PFSK-1 (cell line): Measurements from ENCODE around the gene COL5A2.

Experiments
- FOXP2 ChIP-seq: optimal IDR thresholded peaks from 2 replicates; pipeline ENCODE3; 2011; ENCODE audit warnings: borderline replicate concordance, control low read depth, inconsistent platforms; ENCODE audit not compliant: insufficient read depth; ENCODE audit errors: extremely low read length, extremely low read depth
- POLR2AphosphoS5 ChIP-seq: IDR thresholded peaks from 2 replicates; pipeline ENCODE4 v1.6.1; 2012; ENCODE audit warnings: low read depth, mild to moderate bottlenecking, control low read depth, low read length, moderate library complexity
- REST ChIP-seq, 2 experiments: IDR thresholded peaks; 2 replicates each; pipeline versions ENCODE4 v1.6.1 to v1.8.0; 2011 to 2012; ENCODE audit warnings: low read depth in 2 of 2, low read length in 2 of 2, control low read depth in 1 of 2, inconsistent platforms in 1 of 2, mild to moderate bottlenecking in 1 of 2, moderate library complexity in 1 of 2; ENCODE audit not compliant: insufficient read depth in 1 of 2
- SIN3A ChIP-seq: IDR thresholded peaks from 2 replicates; pipeline ENCODE4 v1.6.1; 2012; ENCODE audit warnings: mild to moderate bottlenecking, low read length, moderate library complexity, borderline replicate concordance; ENCODE audit not compliant: insufficient read depth
- TAF1 ChIP-seq: IDR thresholded peaks from 2 replicates; pipeline ENCODE4 v1.6.1; 2012; ENCODE audit warnings: low read length, control low read depth, borderline replicate concordance; ENCODE audit not compliant: insufficient read depth

The COL5A2 gene

GRCh38 chr2:189183170-189183569 lies 3.6 kb upstream of the COL5A2 start:
- TF ChIP-seq FOXP2: no peak
- no peak for TF ChIP-seq TAF1
- no peak for TF ChIP-seq REST (IDR thresholded peaks at IDR 0.05; ENCODE audit: insufficient read depth in 1 of 2, low read depth in 2 of 2, low read length in 2 of 2)
- no peak for TF ChIP-seq SIN3A
- no peak for TF ChIP-seq POLR2AphosphoS5

DNA sequence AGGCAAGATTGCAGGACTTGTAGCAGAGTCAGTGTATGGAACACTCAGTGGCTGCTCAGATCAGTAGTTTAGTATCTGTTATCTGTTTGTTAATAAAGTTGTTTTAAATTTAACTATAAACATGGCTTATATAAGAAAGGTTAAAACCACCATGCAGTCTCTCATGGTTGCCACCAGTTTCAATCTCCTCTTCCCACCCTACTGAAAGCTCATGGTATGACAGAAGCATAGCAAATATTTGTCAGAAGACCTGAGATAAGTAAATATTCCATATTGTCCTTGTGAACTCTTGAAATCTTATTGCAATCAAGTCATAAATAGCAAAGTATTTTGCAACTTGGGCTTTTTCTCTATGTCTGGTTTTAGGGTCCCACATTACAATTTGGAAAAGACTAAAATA lies 2.1 kb upstream of the COL5A2 start:
- TF ChIP-seq TAF1 (no peak), REST (IDR thresholded peaks at IDR 0.05; ENCODE audit: insufficient read depth in 1 of 2, low read depth in 2 of 2, low read length in 2 of 2) (no peak), SIN3A (no peak), FOXP2 (no peak), POLR2AphosphoS5 (no peak)

DNA sequence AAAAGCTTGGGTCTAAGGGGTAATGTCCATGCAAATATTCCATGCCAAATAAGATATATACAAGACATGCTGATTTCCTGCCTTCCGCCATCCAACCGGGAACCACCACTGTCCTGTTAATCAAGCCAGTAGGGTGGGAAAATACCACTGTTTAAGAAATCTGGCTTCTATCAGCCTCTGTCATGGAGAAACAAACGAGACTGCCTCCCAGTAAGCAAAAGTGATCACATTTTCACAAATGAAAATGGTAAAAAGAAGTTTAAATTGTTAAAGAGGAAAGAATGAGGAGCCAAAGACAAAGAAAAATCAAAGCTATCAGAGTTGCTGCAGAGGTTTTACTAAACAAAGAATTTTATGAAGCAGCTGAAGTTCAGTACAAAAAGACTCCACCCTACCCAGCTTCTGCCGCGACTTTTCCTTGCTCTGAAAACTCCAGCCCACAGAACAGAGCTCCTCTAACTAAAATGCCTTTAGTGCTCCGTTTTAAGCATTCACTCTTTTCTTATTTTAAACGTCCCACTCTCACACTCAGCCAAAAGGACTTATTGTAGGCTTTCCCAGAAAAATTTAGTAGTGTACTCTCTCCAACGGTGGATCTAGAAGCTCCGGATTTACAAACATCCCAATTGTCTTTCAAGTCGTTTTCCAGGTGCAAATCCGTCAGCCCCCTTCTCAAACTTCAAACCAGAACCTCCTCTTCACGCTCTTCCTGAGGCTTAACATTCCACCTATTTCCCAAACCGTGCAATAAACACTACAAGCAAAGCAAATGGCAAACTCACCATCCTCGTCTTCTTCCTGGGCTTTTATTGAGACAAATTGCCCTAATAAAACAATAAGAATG lies 613 bp downstream of the COL5A2 start:
- TF ChIP-seq SIN3A (no peak), REST (IDR thresholded peaks at IDR 0.05; ENCODE audit: insufficient read depth in 1 of 2, low read depth in 2 of 2, low read length in 2 of 2) (no peak), POLR2AphosphoS5 (no peak)

DNA sequence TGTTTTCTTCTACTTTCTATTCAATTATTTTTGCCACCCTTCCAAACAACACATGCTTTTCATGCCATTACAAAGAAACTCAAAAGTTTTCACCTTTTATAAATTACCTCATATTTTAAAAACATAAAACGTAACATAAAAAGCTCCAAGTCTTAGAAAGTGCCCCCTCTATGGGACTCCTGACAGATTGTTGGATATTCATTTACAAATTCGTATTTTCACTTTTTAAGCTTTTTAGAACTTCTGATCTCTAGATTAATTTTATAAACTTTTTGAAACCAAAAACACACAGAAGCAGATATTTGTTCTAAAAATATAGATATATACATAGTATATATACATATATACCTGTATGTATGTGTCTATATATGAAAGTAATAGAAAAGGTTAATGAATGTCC lies 1.5 kb downstream of the COL5A2 start:
- TF ChIP-seq SIN3A (no peak), FOXP2 (no peak), TAF1 (no peak)

DNA sequence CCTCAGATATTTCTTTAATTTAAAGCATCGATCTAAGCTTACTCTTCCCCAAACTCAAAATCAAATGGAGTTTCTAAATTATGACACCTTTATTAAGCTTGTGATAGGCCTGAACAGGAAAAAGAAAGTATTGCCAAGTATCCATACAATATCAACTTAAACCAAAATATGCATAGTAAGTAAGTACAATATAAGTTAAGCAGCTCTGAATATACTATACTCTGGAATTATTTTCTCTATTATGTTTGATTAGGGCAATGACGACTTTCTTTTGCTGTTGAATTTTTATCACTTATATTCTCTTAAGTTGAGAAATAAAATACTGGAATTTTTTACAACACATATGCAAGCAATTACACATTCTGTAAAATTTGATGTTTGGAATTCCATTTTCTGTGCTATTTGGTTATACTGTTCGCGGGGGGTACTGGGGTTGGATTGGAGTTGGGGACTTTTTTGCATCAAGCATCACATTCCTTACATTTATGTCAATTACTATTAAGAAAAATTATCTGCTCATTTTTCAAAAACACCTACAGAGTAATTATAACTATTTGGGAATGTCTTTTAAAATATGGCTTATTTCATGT lies 2.2 kb downstream of the COL5A2 start:
- no peak for TF ChIP-seq SIN3A
- no peak for TF ChIP-seq FOXP2
- no peak for TF ChIP-seq POLR2AphosphoS5
- TF ChIP-seq REST (IDR thresholded peaks at IDR 0.05; ENCODE audit: insufficient read depth in 1 of 2, low read depth in 2 of 2, low read length in 2 of 2): no peak
